ENCODE measurements around the gene GPR146.
"Not testable (repeated sequence)": the region's sequence is repeated elsewhere in the genome, so short reads cannot be mapped to it uniquely, and the experiment has no call there.

GPR146 gene, protein sequence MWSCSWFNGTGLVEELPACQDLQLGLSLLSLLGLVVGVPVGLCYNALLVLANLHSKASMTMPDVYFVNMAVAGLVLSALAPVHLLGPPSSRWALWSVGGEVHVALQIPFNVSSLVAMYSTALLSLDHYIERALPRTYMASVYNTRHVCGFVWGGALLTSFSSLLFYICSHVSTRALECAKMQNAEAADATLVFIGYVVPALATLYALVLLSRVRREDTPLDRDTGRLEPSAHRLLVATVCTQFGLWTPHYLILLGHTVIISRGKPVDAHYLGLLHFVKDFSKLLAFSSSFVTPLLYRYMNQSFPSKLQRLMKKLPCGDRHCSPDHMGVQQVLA

DNA sequence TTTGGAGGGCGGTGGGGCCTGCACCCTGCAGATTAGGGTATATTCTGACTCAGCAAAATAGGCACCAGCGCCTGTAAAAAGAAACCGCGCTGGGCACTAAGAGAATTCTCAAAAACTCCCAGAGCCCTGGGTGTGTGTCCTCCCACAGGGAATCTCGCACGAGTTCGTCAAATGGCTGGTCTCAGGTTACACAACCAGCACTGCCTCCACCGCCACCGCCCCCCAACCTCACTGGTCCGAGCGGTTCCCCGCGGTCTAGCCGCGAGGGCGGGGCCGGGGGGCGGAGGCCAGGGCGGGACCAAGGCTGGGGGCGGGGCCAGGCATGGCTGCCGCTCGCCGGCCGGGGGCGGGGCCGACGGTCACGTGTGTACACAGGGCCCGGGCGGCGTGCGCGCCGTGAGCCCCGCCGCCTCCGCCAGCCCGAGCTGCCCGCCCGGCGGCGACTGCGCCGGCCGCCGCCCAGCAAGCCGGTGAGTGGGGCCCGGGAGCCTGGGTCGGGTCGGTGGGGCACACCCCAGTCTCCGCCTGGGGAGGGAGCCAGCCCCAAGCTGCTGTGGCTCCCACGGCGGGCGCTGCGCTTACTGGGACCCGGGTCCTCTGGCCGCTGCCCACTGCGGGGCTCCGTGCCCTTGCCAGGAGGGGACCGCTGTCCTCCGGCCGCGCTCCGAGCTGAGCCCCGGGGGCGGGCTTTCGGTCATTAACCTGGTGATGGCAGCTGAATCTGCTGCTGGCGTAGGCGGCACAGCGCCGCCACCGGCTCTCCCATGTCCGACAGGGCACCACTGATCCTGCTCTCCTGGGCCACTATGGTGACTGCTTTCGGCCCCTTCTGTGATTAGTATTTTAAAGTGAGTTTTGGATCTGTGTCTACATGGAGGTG, at the start of gene GPR146:
Gene GPR146, plus strand, starts transcription at position 358 of the 880 bp plus-strand sequence. CDS start 12,970 bp downstream, outside the sequence.
- peak; percentile 91 for DNase-seq (ENCODE audit: low read depth)

- DNase-seq (ENCODE audit: low read depth), result no peak
These were observed 49.6 kb upstream of the GPR146 start for GRCh38 chr7:994592-995308.

GRCh38 chr7:995571-995970, 48.8 kb upstream of the GPR146 start:
- DNase-seq (ENCODE audit: low read depth), result no peak

GRCh38 chr7:996079-996872, 48.1 kb upstream of the GPR146 start:
- no peak for DNase-seq (ENCODE audit: low read depth)

- DNase-seq (ENCODE audit: low read depth), result no peak
These were observed 46.6 kb upstream of the GPR146 start for GRCh38 chr7:997404-998395.

GRCh38 chr7:999149-999879, 45.0 kb upstream of the GPR146 start:
- no peak for DNase-seq (ENCODE audit: low read depth)

- DNase-seq (ENCODE audit: low read depth), result no peak
These were observed 44.1 kb upstream of the GPR146 start for GRCh38 chr7:999941-1000935.

GRCh38 chr7:1001069-1001770, 43.1 kb upstream of the GPR146 start:
- DNase-seq (ENCODE audit: low read depth), result not testable (repeated sequence)

DNA sequence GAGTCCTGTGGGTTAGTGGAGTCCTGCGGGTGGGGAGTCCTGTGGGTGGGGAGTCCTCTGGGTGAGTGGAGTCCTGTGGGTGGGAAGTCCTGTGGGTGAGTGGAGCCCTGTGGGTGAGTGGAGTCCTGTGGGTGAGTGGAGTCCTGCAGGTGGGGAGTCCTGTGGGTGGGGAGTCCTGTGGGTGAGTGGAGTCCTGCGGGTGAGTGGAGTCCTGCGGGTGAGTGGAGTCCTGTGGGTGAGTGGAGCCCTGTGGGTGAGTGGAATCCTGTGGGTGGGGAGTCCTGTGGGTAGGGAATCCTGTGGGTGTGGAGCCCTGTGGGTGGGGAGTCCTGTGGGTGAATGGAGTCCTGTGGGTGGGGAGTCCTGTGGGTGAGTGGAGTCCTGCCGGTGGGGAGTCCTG, 42.3 kb upstream of the GPR146 start:
- not testable (repeated sequence) for DNase-seq (ENCODE audit: low read depth)

- not testable (repeated sequence) for DNase-seq (ENCODE audit: low read depth)
These were observed 41.9 kb upstream of the GPR146 start for GRCh38 chr7:1002445-1002844.

DNA sequence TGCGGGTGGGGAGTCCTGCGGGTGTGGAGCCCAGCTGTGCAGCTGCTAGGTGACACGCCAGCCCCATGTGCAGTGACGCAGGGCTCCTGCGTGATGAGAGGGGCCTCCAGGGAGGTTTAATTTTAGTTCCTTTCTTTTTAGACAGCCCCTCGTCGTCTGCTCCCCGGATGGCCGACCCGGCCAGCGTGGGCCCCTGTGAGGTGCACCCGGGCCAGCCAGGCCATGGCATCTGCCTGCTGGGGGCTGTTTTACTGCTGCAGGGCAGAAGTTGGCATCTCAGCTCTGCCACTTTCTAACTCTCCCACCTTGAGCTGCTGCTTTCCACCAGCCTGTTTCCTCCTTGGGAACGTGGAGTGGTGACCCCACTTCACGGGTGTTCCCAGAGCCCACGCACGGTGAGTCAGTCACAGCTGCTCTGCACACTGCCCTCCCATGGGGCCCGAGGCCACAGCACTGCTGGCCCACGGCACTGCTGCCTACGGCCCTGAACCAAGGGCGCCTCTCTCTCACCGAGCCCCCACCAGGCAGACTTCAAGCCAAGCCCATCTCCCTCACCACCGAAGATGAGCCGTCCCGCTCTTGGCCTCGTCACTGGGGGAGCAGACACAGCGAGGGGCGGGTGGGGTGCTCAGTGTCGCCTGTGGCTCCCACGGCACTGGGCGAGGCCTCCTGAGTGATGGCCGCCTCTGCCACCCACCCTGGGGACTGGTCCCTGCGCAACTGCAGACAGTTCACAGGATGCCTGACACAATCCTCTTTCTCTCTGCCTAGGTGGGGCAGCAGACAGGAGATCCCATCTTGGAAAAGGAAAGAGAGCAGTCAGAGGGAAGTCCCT, 40.1 kb upstream of the GPR146 start:
- DNase-seq (ENCODE audit: low read depth), result no peak

DNA sequence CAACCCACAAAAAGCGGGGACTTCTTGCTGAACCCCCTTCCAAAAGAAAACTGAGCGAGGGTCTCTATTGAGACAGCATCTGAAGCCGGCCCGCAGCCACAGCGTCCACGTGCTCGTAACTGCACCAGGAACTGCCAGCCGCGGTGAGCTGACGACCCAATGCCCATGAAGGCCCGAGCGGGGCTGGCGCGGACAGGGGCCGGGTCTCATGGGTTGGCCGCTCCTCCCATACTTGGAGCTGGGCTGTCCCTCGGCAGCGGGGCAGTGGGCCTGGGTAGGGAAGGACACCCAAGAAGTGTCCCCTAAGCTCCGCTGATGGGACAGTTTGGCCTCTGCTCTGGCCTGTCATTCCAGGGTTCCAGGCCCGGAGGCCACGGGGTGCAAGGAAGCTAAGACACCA, 39.0 kb upstream of the GPR146 start:
- no peak for DNase-seq (ENCODE audit: low read depth)

GRCh38 chr7:1007901-1008300, 36.4 kb upstream of the GPR146 start:
- DNase-seq (ENCODE audit: low read depth), result no peak

DNA sequence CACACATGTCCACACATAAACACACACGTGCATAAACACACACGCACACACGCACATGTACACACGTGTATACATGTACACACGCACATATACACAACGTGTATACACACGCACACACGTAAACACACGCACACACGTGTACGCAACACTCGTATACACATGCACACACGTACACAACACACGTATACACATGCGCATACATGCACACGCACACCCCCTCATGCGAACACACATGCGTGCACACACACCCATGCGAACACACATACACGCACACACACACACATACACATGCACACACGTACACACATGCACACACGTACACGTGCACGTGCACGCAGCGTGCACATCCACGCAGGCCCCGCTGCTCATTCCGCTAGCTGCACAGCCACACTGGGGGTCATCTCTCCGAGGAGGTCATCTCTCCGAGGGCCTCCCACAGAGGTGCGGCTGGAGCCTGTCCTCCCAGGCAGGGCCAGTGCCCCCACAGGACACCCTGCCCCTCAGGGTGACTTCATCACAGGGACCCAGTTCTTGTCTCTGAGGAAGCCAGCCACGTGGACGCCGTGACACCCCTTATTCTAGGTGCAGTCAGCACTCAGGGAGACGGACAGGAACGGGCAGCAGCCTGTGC, 35.5 kb upstream of the GPR146 start:
- DNase-seq (ENCODE audit: low read depth), result no peak

DNA sequence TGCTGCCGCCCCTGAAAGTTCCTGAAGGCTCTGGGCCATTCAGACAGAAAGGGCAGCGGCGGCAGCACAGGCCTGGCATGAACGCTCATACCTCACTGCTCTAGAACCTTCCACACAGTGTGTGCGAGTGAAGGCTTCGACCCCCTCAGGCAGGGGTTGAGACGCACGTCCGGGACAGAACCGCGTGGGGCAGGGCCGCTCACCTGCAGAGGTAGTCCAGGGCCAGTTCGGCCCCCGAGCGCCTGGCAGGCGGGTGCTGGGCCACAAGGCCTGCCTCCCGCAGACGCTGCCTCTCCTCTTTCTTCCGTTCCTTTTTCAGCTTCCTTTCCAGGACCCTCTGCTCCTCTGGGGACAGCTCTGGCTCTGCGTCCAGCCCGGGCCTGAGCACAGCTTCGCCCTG, 34.6 kb upstream of the GPR146 start:
- DNase-seq (ENCODE audit: low read depth), result no peak

GRCh38 chr7:1010226-1010625, 34.1 kb upstream of the GPR146 start:
- no peak for DNase-seq (ENCODE audit: low read depth)
